ENCODE data around the gene NRAS. TPM values are rescaled to one million over a fixed set of nuclear protein-coding genes. Genes with fewer than 3 reads are reported as not detected.

The NRAS gene
- 10 to 100 TPM; 77.6 to 78.2 TPM for total RNA-seq
- polyA plus RNA-seq: 27.1 TPM

GRCh38 chr1:114716304-114717170, at the start of gene NRAS:
NRAS (minus strand) TSS chr1:114716771; CDS start chr1:114716160, 611 bp downstream.
- H3K9me3 ChIP-seq (ENCODE audit: low read length): no peaks in the 10 kb centered on the region
- H3K27ac Mint-ChIP-seq: peak within 1 kb of the TSS; percentile 97 to 100 (median 99)
- peaks cover 6 to 81% (median 19%) of the 10 kb centered on the region in 3 donors for H3K36me3 Mint-ChIP-seq
- no peaks in the 10 kb centered on the region for H3K27me3 ChIP-seq (ENCODE audit: insufficient read depth, low read length, poor library complexity, severe bottlenecking)
- peak within 1 kb of the TSS; percentile 92 to 99 (median 94) for H3K4me3 Mint-ChIP-seq
- H3K36me3 ChIP-seq (ENCODE audit: insufficient read depth, low read length): peaks cover 36% of the 10 kb centered on the region
- ChIA-PET POLR2A (interaction anchor here (1.3 to 1.8 kb wide), 3 partner anchors 41 to 206 kb away, joined by 4 to 8 read pairs (median 7); partner anchors contain the start of genes CSDE1, SIKE1 and TRIM33), CTCF (interaction anchor here (1.0 to 2.5 kb wide), 2 partner anchors 46 to 64 kb away, joined by 3 to 9 read pairs; partner anchors contain the start of gene SIKE1)
- no peaks in the 10 kb centered on the region for H3K9me3 Mint-ChIP-seq
- DNase-seq: peak; percentile 94 to 96 (median 94)
- no peaks in the 10 kb centered on the region for H3K27me3 Mint-ChIP-seq
- peak within 1 kb of the TSS; percentile 99 for H3K27ac ChIP-seq (ENCODE audit: low read depth, low read length)
- H3K4me1 Mint-ChIP-seq: peaks cover 20 to 42% (median 29%) of the 10 kb centered on the region in 3 donors
- H3K4me3 ChIP-seq (ENCODE audit: low read length): peak within 1 kb of the TSS; percentile 97
- H3K4me1 ChIP-seq (ENCODE audit: insufficient read depth, low read length): peaks cover 21% of the 10 kb centered on the region

- Histone ChIP-seq H3K36me3 (ENCODE audit: insufficient read depth, low read length) (no peaks in the 10 kb centered on the region), H3K4me3 (ENCODE audit: low read length) (no peak overlapping the region), H3K4me1 (ENCODE audit: insufficient read depth, low read length) (no peaks in the 10 kb centered on the region), H3K27ac (ENCODE audit: low read depth, low read length) (no peak overlapping the region), H3K9me3 (ENCODE audit: low read length) (no peaks in the 10 kb centered on the region), H3K27me3 (ENCODE audit: insufficient read depth, low read length, poor library complexity, severe bottlenecking) (no peaks in the 10 kb centered on the region)
- H3K4me1 Mint-ChIP-seq: no peaks in the 10 kb centered on the region
- peak overlapping the region in 1 of 8 donors; percentile 79 for H3K27ac Mint-ChIP-seq
- DNase-seq: no peak
- no peaks in the 10 kb centered on the region for H3K27me3 Mint-ChIP-seq
- H3K9me3 Mint-ChIP-seq: peaks cover 0 to 6% (median 0%) of the 10 kb centered on the region in 5 donors
- ChIA-PET POLR2A (no interaction called here), CTCF (no interaction called here)
- H3K4me3 Mint-ChIP-seq: no peak overlapping the region
- H3K36me3 Mint-ChIP-seq: peaks cover 7 to 10% (median 8%) of the 10 kb centered on the region in 3 donors
These were observed 48.1 kb upstream of the NRAS start for GRCh38 chr1:114764689-114765088.

GRCh38 chr1:114758256-114758832, 41.8 kb upstream of the NRAS start:
- no peaks in the 10 kb centered on the region for H3K27me3 ChIP-seq (ENCODE audit: insufficient read depth, low read length, poor library complexity, severe bottlenecking)
- DNase-seq: no peak
- H3K36me3 Mint-ChIP-seq: peaks cover 2 to 23% (median 5%) of the 10 kb centered on the region in 3 donors
- H3K9me3 ChIP-seq (ENCODE audit: low read length): no peaks in the 10 kb centered on the region
- peak overlapping the region; percentile 99 for H3K27ac ChIP-seq (ENCODE audit: low read depth, low read length)
- peak overlapping the region; percentile 99 to 100 (median 100) for H3K4me3 Mint-ChIP-seq
- peaks cover 38% of the 10 kb centered on the region for H3K4me1 ChIP-seq (ENCODE audit: insufficient read depth, low read length)
- H3K27me3 Mint-ChIP-seq: no peaks in the 10 kb centered on the region
- peak overlapping the region; percentile 92 for H3K4me3 ChIP-seq (ENCODE audit: low read length)
- peaks cover 46 to 56% (median 52%) of the 10 kb centered on the region in 3 donors for H3K4me1 Mint-ChIP-seq
- no peaks in the 10 kb centered on the region for H3K36me3 ChIP-seq (ENCODE audit: insufficient read depth, low read length)
- peaks cover 0 to 4% (median 3%) of the 10 kb centered on the region in 5 donors for H3K9me3 Mint-ChIP-seq
- POLR2A ChIA-PET: interaction anchor here (1.1 to 2.2 kb wide), 4 partner anchors 22 to 177 kb away, joined by 3 to 15 read pairs (median 7); partner anchors contain the start of genes BCAS2, DENND2C, NRAS and SIKE1
- CTCF ChIA-PET: interaction anchor here (0.9 to 1.5 kb wide), 3 partner anchors 21 to 36 kb away, joined by 3 to 5 read pairs (median 5); partner anchors contain the start of gene SIKE1
- H3K27ac Mint-ChIP-seq: peak overlapping the region; percentile 98 to 100 (median 100)

- no peaks in the 10 kb centered on the region for H3K27me3 ChIP-seq (ENCODE audit: insufficient read depth, low read length, poor library complexity, severe bottlenecking)
- peak within 1 kb of the TSS; percentile 99 to 100 (median 100) for H3K4me3 Mint-ChIP-seq
- H3K4me3 ChIP-seq (ENCODE audit: low read length): peak within 1 kb of the TSS; percentile 92
- peak within 1 kb of the TSS; percentile 98 to 100 (median 100) for H3K27ac Mint-ChIP-seq
- peaks cover 0 to 3% (median 0%) of the 10 kb centered on the region in 5 donors for H3K9me3 Mint-ChIP-seq
- peak; percentile 93 to 98 (median 96) for DNase-seq
- CTCF ChIA-PET: interaction anchor here (0.9 to 1.5 kb wide), 2 partner anchors 23 to 36 kb away, joined by 5 read pairs; partner anchors contain the start of gene SIKE1
- H3K4me1 Mint-ChIP-seq: peaks cover 52 to 63% (median 59%) of the 10 kb centered on the region in 3 donors
- H3K4me1 ChIP-seq (ENCODE audit: insufficient read depth, low read length): peaks cover 45% of the 10 kb centered on the region
- no peaks in the 10 kb centered on the region for H3K27me3 Mint-ChIP-seq
- no peaks in the 10 kb centered on the region for H3K9me3 ChIP-seq (ENCODE audit: low read length)
- H3K27ac ChIP-seq (ENCODE audit: low read depth, low read length): peak within 1 kb of the TSS; percentile 99
- H3K36me3 Mint-ChIP-seq: peaks cover 0 to 23% (median 2%) of the 10 kb centered on the region in 3 donors
- POLR2A ChIA-PET: interaction anchor here (1.0 to 2.2 kb wide), 5 partner anchors 23 to 247 kb away, joined by 3 to 15 read pairs (median 6); partner anchors contain the start of genes BCAS2, DENND2C, NRAS and SIKE1
- no peaks in the 10 kb centered on the region for H3K36me3 ChIP-seq (ENCODE audit: insufficient read depth, low read length)
These were observed 41.1 kb upstream of the NRAS start, which contains the start of gene CSDE1 for GRCh38 chr1:114757455-114758255. CSDE1 (minus strand) TSS chr1:114757984; CDS start chr1:114739890, 18,094 bp downstream.

GRCh38 chr1:114756949-114757454, 40.4 kb upstream of the NRAS start:
- no peaks in the 10 kb centered on the region for H3K36me3 ChIP-seq (ENCODE audit: insufficient read depth, low read length)
- ChIA-PET POLR2A (interaction anchor here (1.0 to 2.2 kb wide), 6 partner anchors 24 to 246 kb away, joined by 3 to 15 read pairs (median 7); partner anchors contain the start of genes BCAS2, DENND2C, NRAS and SIKE1), CTCF (interaction anchor here (0.9 to 1.5 kb wide), 2 partner anchors 24 to 35 kb away, joined by 5 read pairs; partner anchors contain the start of gene SIKE1)
- peaks cover 58 to 70% (median 65%) of the 10 kb centered on the region in 3 donors for H3K4me1 Mint-ChIP-seq
- peak in 1 of 5 donors; percentile 5 for DNase-seq
- peaks cover 0 to 3% (median 0%) of the 10 kb centered on the region in 5 donors for H3K9me3 Mint-ChIP-seq
- H3K27ac ChIP-seq (ENCODE audit: low read depth, low read length): peak overlapping the region; percentile 99
- peaks cover 51% of the 10 kb centered on the region for H3K4me1 ChIP-seq (ENCODE audit: insufficient read depth, low read length)
- no peaks in the 10 kb centered on the region for H3K27me3 ChIP-seq (ENCODE audit: insufficient read depth, low read length, poor library complexity, severe bottlenecking)
- H3K4me3 ChIP-seq (ENCODE audit: low read length): peak overlapping the region; percentile 92
- H3K27me3 Mint-ChIP-seq: no peaks in the 10 kb centered on the region
- H3K36me3 Mint-ChIP-seq: peaks cover 0 to 23% (median 2%) of the 10 kb centered on the region in 3 donors
- no peaks in the 10 kb centered on the region for H3K9me3 ChIP-seq (ENCODE audit: low read length)
- H3K4me3 Mint-ChIP-seq: peak overlapping the region; percentile 99 to 100 (median 100)
- peak overlapping the region; percentile 98 to 100 (median 100) for H3K27ac Mint-ChIP-seq

- Histone ChIP-seq H3K27ac (ENCODE audit: low read depth, low read length) (peak overlapping the region; percentile 99), H3K4me3 (ENCODE audit: low read length) (peak overlapping the region; percentile 92), H3K4me1 (ENCODE audit: insufficient read depth, low read length) (peaks cover 59% of the 10 kb centered on the region), H3K36me3 (ENCODE audit: insufficient read depth, low read length) (no peaks in the 10 kb centered on the region), H3K27me3 (ENCODE audit: insufficient read depth, low read length, poor library complexity, severe bottlenecking) (no peaks in the 10 kb centered on the region), H3K9me3 (ENCODE audit: low read length) (no peaks in the 10 kb centered on the region)
- Mint-ChIP-seq H3K27me3 (no peaks in the 10 kb centered on the region), H3K36me3 (peaks cover 0 to 26% (median 2%) of the 10 kb centered on the region in 3 donors), H3K27ac (peak overlapping the region; percentile 83 to 100 (median 100)), H3K4me3 (peak overlapping the region; percentile 99 to 100 (median 100)), H3K9me3 (peaks cover 0 to 3% (median 0%) of the 10 kb centered on the region in 5 donors), H3K4me1 (peaks cover 66 to 77% (median 73%) of the 10 kb centered on the region in 3 donors)
- peak in 1 of 5 donors; percentile 64 for DNase-seq
- ChIA-PET CTCF (interaction anchor here (0.9 kb wide), 1 partner anchor 9 kb away, joined by 3 read pairs; no protein-coding TSS in a partner anchor), POLR2A (interaction anchor here (0.6 to 2.2 kb wide), 4 partner anchors 12 to 245 kb away, joined by 3 to 15 read pairs (median 8); partner anchors contain the start of genes BCAS2, SIKE1 and TRIM33)
These were observed 39.7 kb upstream of the NRAS start for GRCh38 chr1:114756009-114756892.
